ENCODE results near the gene MED6.

DNA sequence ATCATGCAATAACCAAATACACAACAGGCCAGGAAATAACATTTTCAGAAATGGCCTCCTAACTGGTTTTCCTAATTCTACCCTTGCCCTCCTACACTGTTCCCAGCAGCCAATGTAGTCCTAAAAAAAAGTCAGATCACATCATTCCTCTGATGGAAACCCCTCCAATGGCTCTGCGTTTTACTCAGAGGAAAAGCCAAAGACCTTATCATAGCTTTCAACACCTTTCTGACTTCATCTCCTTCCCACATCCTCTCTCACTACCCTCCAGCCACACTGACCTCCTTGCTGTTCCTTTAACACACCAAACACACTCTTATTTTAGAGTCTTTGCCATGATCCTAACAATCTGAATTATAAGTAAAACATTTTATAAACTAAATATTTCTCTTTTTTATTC lies 1.1 kb downstream of the MED6 start:
- TF ChIP-seq, protein P1, sequence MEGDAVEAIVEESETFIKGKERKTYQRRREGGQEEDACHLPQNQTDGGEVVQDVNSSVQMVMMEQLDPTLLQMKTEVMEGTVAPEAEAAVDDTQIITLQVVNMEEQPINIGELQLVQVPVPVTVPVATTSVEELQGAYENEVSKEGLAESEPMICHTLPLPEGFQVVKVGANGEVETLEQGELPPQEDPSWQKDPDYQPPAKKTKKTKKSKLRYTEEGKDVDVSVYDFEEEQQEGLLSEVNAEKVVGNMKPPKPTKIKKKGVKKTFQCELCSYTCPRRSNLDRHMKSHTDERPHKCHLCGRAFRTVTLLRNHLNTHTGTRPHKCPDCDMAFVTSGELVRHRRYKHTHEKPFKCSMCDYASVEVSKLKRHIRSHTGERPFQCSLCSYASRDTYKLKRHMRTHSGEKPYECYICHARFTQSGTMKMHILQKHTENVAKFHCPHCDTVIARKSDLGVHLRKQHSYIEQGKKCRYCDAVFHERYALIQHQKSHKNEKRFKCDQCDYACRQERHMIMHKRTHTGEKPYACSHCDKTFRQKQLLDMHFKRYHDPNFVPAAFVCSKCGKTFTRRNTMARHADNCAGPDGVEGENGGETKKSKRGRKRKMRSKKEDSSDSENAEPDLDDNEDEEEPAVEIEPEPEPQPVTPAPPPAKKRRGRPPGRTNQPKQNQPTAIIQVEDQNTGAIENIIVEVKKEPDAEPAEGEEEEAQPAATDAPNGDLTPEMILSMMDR (IDR thresholded peaks at IDR 0.05) = no peak
- no peak for TF ChIP-seq POLR2A (IDR thresholded peaks at IDR 0.05)

Data from suprapubic skin (tissue), 3 donors.